Activated B cell treated with CpG ODN at 0.5 μM for 24 hours (primary cell): ENCODE results near the gene CCDC102B. TPM values are rescaled to one million over a fixed set of nuclear protein-coding genes. Genes with fewer than 3 reads are reported as not detected.
"Not testable (repeated sequence)": the region's sequence is repeated elsewhere in the genome, so short reads cannot be mapped to it uniquely, and the experiment has no call there.

Experiments used
- ATAC-seq: fragments of 200-7000 bp; cut with Tn5 transposase; one replicate; pipeline ENCODE4 v1.10.0; 2021; ENCODE audit warnings: low read depth, mild to moderate bottlenecking, moderate library complexity
- CTCF ChIA-PET: fragments of 350-600 bp; sonication (Branson Sonifier 250); formaldehyde crosslinking; loops from one replicate; lab custom pipeline; 2021; ENCODE audit warnings: antibody characterized with exemption; lab: Charles Lee
- POLR2A ChIA-PET: fragments of 350-600 bp; sonication (Branson Sonifier 250); formaldehyde crosslinking; loops from one replicate; lab custom pipeline; 2021; ENCODE audit warnings: antibody characterized with exemption; lab: Charles Lee
- DNase-seq: peaks from one replicate; pipeline ENCODE4 v3.0.0; 2022
- H3K27ac Mint-ChIP-seq: one replicate; pipeline ENCODE4 v1.8.0; 2020; ENCODE audit warnings: mixed read lengths
- H3K27me3 Mint-ChIP-seq: one replicate; pipeline ENCODE4 v1.8.0; 2021; ENCODE audit warnings: mixed read lengths
- H3K36me3 Mint-ChIP-seq: one replicate; pipeline ENCODE4 v1.8.0; 2021; ENCODE audit warnings: low read depth, mixed read lengths
- H3K4me1 Mint-ChIP-seq: one replicate; pipeline ENCODE4 v1.8.0; 2021; ENCODE audit warnings: mixed read lengths
- H3K4me3 Mint-ChIP-seq: one replicate; pipeline ENCODE4 v1.8.0; 2020; ENCODE audit warnings: mild to moderate bottlenecking, mixed read lengths
- H3K9me3 Mint-ChIP-seq: one replicate; pipeline ENCODE4 v1.8.0; 2020; ENCODE audit warnings: mixed read lengths
- intact Hi-C: fragments of 100-400 bp; cut with micrococcal nuclease; formaldehyde crosslinking; loops from one replicate; pipeline ENCODE4 v1.15.1; 2024
- total RNA-seq: library from RNA; stranded (reverse); gene quantifications from 2 replicates; pipeline ENCODE4 v1.2.3, GENCODE V29; 2022
- TF ChIP-seq, protein P1 (sequence below): fragments of 200-600 bp; IDR thresholded peaks from one replicate; pipeline ENCODE4 v1.8.0; 2022; ENCODE audit warnings: antibody characterized with exemption, mild to moderate bottlenecking

CCDC102B gene
- total RNA-seq, 1 donor from 2014 or later = 1.8 TPM

DNA sequence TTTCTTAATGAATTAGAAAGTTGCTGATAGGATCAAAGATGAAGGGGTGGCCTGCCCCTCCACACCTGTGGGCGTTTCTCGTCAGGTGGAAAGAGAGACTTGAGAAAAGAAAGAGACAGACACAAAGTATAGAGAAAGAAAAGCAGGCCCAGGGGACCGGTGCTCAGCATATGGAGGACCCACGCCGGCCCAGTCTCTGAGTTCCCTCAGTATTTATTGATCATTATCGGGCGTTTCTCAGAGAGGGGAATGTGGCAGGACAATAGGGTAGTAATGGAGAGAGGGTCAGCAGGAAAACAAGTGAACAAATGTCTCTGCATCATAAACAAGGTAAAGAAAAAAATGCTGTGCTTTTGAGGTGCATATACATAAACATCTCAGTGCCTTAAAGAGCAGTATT lies 144.3 kb downstream of the CCDC102B start:
- no peaks in the 10 kb centered on the region for H3K4me1 Mint-ChIP-seq
- no peak overlapping the region for H3K4me3 Mint-ChIP-seq
- DNase-seq (no peak), ATAC-seq (no peak)
- intact Hi-C loops = no loop called here
- no peaks in the 10 kb centered on the region for H3K27me3 Mint-ChIP-seq
- CTCF ChIA-PET = no interaction called here
- TF ChIP-seq, protein P1, sequence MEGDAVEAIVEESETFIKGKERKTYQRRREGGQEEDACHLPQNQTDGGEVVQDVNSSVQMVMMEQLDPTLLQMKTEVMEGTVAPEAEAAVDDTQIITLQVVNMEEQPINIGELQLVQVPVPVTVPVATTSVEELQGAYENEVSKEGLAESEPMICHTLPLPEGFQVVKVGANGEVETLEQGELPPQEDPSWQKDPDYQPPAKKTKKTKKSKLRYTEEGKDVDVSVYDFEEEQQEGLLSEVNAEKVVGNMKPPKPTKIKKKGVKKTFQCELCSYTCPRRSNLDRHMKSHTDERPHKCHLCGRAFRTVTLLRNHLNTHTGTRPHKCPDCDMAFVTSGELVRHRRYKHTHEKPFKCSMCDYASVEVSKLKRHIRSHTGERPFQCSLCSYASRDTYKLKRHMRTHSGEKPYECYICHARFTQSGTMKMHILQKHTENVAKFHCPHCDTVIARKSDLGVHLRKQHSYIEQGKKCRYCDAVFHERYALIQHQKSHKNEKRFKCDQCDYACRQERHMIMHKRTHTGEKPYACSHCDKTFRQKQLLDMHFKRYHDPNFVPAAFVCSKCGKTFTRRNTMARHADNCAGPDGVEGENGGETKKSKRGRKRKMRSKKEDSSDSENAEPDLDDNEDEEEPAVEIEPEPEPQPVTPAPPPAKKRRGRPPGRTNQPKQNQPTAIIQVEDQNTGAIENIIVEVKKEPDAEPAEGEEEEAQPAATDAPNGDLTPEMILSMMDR = no peak
- no peaks in the 10 kb centered on the region for H3K36me3 Mint-ChIP-seq
- no peak overlapping the region for H3K27ac Mint-ChIP-seq
- POLR2A ChIA-PET = no interaction called here
- H3K9me3 Mint-ChIP-seq = peaks cover 2% of the 10 kb centered on the region

- H3K36me3 Mint-ChIP-seq, H3K9me3 Mint-ChIP-seq, DNase-seq, H3K4me1 Mint-ChIP-seq, CTCF ChIA-PET, H3K27ac Mint-ChIP-seq, intact Hi-C loops, H3K27me3 Mint-ChIP-seq, POLR2A ChIA-PET, H3K4me3 Mint-ChIP-seq, ATAC-seq: not testable (repeated sequence)
Measured at GRCh38 chr18:68943861-68944260, 146.0 kb downstream of the CCDC102B start.

DNA sequence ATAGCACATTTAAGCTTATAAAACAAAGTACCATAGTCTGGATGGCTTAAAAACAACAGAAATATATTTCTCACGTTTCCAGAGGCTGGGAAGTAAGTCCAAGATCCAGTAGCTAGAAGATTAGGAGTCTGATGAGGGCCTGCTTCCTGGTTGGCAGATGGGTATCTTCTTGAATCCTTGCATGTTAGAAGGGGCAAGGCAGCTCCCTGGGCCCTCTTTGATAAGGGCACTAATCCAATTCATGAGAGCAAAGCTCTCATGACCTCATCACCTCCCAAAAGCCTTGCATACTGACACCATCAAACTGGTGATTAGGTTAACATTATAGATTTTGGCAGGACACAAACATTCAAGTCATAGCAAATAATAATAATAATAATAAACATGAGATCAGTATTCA lies 146.4 kb downstream of the CCDC102B start:
- CTCF ChIA-PET = no interaction called here
- POLR2A ChIA-PET = no interaction called here
- H3K36me3 Mint-ChIP-seq = no peaks in the 10 kb centered on the region
- H3K4me3 Mint-ChIP-seq = no peak overlapping the region
- ATAC-seq = no peak
- TF ChIP-seq, protein P1 = no peak
- no peaks in the 10 kb centered on the region for H3K4me1 Mint-ChIP-seq
- no peaks in the 10 kb centered on the region for H3K27me3 Mint-ChIP-seq
- no peak overlapping the region for H3K27ac Mint-ChIP-seq
- intact Hi-C loops = no loop called here
- DNase-seq = no peak
- no peaks in the 10 kb centered on the region for H3K9me3 Mint-ChIP-seq

DNA sequence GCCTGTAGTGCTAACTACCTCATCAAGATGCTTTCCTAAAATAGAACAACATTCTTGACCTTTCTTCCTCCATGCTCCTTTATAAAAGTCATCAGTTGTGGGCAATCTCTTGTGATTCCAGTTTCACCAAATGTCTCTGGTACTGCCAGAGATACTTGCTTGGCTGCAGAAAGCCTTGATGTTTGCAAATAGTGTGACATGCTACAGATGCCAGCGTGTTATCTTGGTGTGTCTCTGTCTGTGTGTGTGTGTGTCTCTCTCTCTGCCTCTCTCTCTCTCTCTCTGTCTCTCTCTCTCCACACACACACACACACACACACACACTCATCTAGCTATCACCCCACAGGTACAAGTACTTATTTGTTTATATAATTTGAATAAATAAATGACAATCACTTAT lies 146.9 kb downstream of the CCDC102B start:
- no peaks in the 10 kb centered on the region for H3K36me3 Mint-ChIP-seq
- DNase-seq (no peak), ATAC-seq (no peak)
- intact Hi-C loops = no loop called here
- H3K27ac Mint-ChIP-seq = no peak overlapping the region
- CTCF ChIA-PET = no interaction called here
- POLR2A ChIA-PET = no interaction called here
- H3K27me3 Mint-ChIP-seq = no peaks in the 10 kb centered on the region
- H3K9me3 Mint-ChIP-seq = no peaks in the 10 kb centered on the region
- no peaks in the 10 kb centered on the region for H3K4me1 Mint-ChIP-seq
- no peak overlapping the region for H3K4me3 Mint-ChIP-seq
- TF ChIP-seq, protein P1 = no peak

GRCh38 chr18:68948622-68949021 lies 150.7 kb downstream of the CCDC102B start:
- Mint-ChIP-seq H3K4me1 (no peaks in the 10 kb centered on the region), H3K27me3 (no peaks in the 10 kb centered on the region), H3K27ac (no peak overlapping the region), H3K36me3 (no peaks in the 10 kb centered on the region), H3K9me3 (peaks cover 2% of the 10 kb centered on the region), H3K4me3 (no peak overlapping the region)
- intact Hi-C loops = no loop called here
- ATAC-seq (no peak), DNase-seq (no peak)
- TF ChIP-seq, protein P1 = no peak
- CTCF ChIA-PET = no interaction called here
- POLR2A ChIA-PET = no interaction called here

GRCh38 chr18:68954738-68955137 lies 156.9 kb downstream of the CCDC102B start:
- intact Hi-C loops = no loop called here
- Mint-ChIP-seq H3K27me3 (no peaks in the 10 kb centered on the region), H3K4me3 (no peak overlapping the region), H3K9me3 (peaks cover 2% of the 10 kb centered on the region), H3K4me1 (no peaks in the 10 kb centered on the region), H3K27ac (no peak overlapping the region), H3K36me3 (no peaks in the 10 kb centered on the region)
- TF ChIP-seq, protein P1 = no peak
- POLR2A ChIA-PET = no interaction called here
- CTCF ChIA-PET = no interaction called here
- ATAC-seq (no peak), DNase-seq (no peak)
